ENCODE data around the gene FOXC1. TPM values are rescaled to one million over a fixed set of nuclear protein-coding genes. Genes with fewer than 3 reads are reported as not detected.

Gene FOXC1
- polyA plus RNA-seq, 2 of the 4 experiments (the other 2 are of a cell fraction), result 3.4 to 4.7 TPM

DNA sequence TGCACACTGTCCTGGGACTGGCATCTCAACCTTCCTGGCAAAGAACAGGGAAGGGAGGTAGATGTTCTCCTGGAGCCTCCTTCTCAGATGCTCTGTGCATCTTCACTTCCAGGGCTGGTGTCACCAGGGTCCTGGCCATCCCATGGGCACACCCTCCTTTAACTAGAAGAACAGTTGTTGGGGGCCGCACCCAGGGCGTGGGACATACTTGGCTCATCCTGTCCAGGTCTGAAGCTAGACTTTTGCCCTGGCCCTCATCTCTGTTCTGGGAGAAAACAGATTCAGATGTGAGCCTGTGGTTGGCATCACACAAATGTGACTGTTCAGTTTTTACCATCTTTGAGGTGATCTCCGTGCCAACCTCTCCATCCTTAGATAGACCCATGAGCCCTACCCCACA, 41.6 kb downstream of the FOXC1 start:
- no peak for ATAC-seq
- FAIRE-seq, result no peak
- no peak for DNase-seq (ENCODE audit: low read depth in 1 of 2, low spot score in 1 of 2)
- Histone ChIP-seq H3K9me3 (no peaks in the 10 kb centered on the region), H3K4me3 (no peak overlapping the region), H3K4me1 (no peaks in the 10 kb centered on the region), H3K4me2 (no peak overlapping the region), H3K27ac (no peak overlapping the region)
- POLR2A ChIA-PET, result no interaction called here
- WGBS (ENCODE audit: missing lambda C conversion rate), result 78% methylated on average over 3 of the region's 3 CpGs
- TF ChIP-seq ESRRA (IDR thresholded peaks at IDR 0.05; ENCODE audit: borderline replicate concordance, low read length), result no peak
- TF ChIP-seq ZSCAN20 (CRISPR knock-in tag; IDR thresholded peaks at IDR 0.05), result no peak
- TF ChIP-seq KDM5A (IDR thresholded peaks at IDR 0.05), result no peak
- no peak for TF ChIP-seq MAX (IDR thresholded peaks at IDR 0.05)
- no peak for TF ChIP-seq ZC3H11A (IDR thresholded peaks at IDR 0.05)
- TF ChIP-seq POLR2A (IDR thresholded peaks at IDR 0.05; ENCODE audit: low read length), result no peak
- TF ChIP-seq, protein P1, sequence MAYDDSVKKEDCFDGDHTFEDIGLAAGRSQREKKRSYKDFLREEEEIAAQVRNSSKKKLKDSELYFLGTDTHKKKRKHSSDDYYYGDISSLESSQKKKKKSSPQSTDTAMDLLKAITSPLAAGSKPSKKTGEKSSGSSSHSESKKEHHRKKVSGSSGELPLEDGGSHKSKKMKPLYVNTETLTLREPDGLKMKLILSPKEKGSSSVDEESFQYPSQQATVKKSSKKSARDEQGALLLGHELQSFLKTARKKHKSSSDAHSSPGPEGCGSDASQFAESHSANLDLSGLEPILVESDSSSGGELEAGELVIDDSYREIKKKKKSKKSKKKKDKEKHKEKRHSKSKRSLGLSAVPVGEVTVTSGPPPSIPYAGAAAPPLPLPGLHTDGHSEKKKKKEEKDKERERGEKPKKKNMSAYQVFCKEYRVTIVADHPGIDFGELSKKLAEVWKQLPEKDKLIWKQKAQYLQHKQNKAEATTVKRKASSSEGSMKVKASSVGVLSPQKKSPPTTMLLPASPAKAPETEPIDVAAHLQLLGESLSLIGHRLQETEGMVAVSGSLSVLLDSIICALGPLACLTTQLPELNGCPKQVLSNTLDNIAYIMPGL (CRISPR knock-in tag; IDR thresholded peaks at IDR 0.05; ENCODE audit: borderline replicate concordance), result no peak
- no peak for TF ChIP-seq HOXB5 (CRISPR knock-in tag; IDR thresholded peaks at IDR 0.05)
- TF ChIP-seq, protein P2, sequence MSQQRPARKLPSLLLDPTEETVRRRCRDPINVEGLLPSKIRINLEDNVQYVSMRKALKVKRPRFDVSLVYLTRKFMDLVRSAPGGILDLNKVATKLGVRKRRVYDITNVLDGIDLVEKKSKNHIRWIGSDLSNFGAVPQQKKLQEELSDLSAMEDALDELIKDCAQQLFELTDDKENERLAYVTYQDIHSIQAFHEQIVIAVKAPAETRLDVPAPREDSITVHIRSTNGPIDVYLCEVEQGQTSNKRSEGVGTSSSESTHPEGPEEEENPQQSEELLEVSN (IDR thresholded peaks at IDR 0.05; ENCODE audit: borderline replicate concordance, low read depth), result no peak
- TF ChIP-seq HEYL (CRISPR knock-in tag; IDR thresholded peaks at IDR 0.05), result no peak
- no peak for TF ChIP-seq BHLHE40 (IDR thresholded peaks at IDR 0.05; ENCODE audit: low read depth, low read length)
- no peak for TF ChIP-seq PHF8 (IDR thresholded peaks at IDR 0.05; ENCODE audit: borderline replicate concordance, low read depth)
- TF ChIP-seq HES2 (IDR thresholded peaks at IDR 0.05), result no peak
- TF ChIP-seq, protein P3, sequence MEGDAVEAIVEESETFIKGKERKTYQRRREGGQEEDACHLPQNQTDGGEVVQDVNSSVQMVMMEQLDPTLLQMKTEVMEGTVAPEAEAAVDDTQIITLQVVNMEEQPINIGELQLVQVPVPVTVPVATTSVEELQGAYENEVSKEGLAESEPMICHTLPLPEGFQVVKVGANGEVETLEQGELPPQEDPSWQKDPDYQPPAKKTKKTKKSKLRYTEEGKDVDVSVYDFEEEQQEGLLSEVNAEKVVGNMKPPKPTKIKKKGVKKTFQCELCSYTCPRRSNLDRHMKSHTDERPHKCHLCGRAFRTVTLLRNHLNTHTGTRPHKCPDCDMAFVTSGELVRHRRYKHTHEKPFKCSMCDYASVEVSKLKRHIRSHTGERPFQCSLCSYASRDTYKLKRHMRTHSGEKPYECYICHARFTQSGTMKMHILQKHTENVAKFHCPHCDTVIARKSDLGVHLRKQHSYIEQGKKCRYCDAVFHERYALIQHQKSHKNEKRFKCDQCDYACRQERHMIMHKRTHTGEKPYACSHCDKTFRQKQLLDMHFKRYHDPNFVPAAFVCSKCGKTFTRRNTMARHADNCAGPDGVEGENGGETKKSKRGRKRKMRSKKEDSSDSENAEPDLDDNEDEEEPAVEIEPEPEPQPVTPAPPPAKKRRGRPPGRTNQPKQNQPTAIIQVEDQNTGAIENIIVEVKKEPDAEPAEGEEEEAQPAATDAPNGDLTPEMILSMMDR (IDR thresholded peaks at IDR 0.05), result no peak
- no peak for TF ChIP-seq ZNF302 (CRISPR knock-in tag; IDR thresholded peaks at IDR 0.05)
- no peak for TF ChIP-seq HOXA7 (CRISPR knock-in tag; IDR thresholded peaks at IDR 0.05)
- TF ChIP-seq, protein P4, sequence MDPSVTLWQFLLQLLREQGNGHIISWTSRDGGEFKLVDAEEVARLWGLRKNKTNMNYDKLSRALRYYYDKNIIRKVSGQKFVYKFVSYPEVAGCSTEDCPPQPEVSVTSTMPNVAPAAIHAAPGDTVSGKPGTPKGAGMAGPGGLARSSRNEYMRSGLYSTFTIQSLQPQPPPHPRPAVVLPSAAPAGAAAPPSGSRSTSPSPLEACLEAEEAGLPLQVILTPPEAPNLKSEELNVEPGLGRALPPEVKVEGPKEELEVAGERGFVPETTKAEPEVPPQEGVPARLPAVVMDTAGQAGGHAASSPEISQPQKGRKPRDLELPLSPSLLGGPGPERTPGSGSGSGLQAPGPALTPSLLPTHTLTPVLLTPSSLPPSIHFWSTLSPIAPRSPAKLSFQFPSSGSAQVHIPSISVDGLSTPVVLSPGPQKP (IDR thresholded peaks at IDR 0.05; ENCODE audit: low read depth, low read length), result no peak
- TF ChIP-seq, protein P5, sequence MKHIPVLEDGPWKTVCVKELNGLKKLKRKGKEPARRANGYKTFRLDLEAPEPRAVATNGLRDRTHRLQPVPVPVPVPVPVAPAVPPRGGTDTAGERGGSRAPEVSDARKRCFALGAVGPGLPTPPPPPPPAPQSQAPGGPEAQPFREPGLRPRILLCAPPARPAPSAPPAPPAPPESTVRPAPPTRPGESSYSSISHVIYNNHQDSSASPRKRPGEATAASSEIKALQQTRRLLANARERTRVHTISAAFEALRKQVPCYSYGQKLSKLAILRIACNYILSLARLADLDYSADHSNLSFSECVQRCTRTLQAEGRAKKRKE (CRISPR knock-in tag; IDR thresholded peaks at IDR 0.05; ENCODE audit: low read depth), result no peak
- no peak for TF ChIP-seq USF2 (IDR thresholded peaks at IDR 0.05)
- no peak for TF ChIP-seq CEBPB (IDR thresholded peaks at IDR 0.05)
- CTCF ChIA-PET, result no interaction called here

GRCh38 chr6:1652842-1653241, 43.1 kb downstream of the FOXC1 start:
- DNase-seq (ENCODE audit: low read depth in 1 of 2, low spot score in 1 of 2) (no peak), ATAC-seq (no peak), FAIRE-seq (no peak)
- Histone ChIP-seq H3K4me1 (no peaks in the 10 kb centered on the region), H3K4me2 (no peak overlapping the region), H3K27ac (no peak overlapping the region), H3K4me3 (no peak overlapping the region), H3K9me3 (no peaks in the 10 kb centered on the region)
- WGBS (ENCODE audit: missing lambda C conversion rate), result 80% methylated on average over 10 of the region's 10 CpGs
- POLR2A ChIA-PET, result no interaction called here
- CTCF ChIA-PET, result no interaction called here
- TF ChIP-seq, protein P1 (CRISPR knock-in tag; IDR thresholded peaks at IDR 0.05; ENCODE audit: borderline replicate concordance), result no peak
- TF ChIP-seq BHLHE40 (IDR thresholded peaks at IDR 0.05; ENCODE audit: low read depth, low read length) (no peak), ZNF302 (CRISPR knock-in tag; IDR thresholded peaks at IDR 0.05) (no peak), HEYL (CRISPR knock-in tag; IDR thresholded peaks at IDR 0.05) (no peak), POLR2A (IDR thresholded peaks at IDR 0.05; ENCODE audit: low read length) (no peak)
